ENCODE results near the gene GCG.

GRCh38 chr2:162149940-162150339 lies 2.1 kb downstream of the GCG start:
- TF ChIP-seq, protein P1, sequence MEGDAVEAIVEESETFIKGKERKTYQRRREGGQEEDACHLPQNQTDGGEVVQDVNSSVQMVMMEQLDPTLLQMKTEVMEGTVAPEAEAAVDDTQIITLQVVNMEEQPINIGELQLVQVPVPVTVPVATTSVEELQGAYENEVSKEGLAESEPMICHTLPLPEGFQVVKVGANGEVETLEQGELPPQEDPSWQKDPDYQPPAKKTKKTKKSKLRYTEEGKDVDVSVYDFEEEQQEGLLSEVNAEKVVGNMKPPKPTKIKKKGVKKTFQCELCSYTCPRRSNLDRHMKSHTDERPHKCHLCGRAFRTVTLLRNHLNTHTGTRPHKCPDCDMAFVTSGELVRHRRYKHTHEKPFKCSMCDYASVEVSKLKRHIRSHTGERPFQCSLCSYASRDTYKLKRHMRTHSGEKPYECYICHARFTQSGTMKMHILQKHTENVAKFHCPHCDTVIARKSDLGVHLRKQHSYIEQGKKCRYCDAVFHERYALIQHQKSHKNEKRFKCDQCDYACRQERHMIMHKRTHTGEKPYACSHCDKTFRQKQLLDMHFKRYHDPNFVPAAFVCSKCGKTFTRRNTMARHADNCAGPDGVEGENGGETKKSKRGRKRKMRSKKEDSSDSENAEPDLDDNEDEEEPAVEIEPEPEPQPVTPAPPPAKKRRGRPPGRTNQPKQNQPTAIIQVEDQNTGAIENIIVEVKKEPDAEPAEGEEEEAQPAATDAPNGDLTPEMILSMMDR (IDR thresholded peaks at IDR 0.05; ENCODE audit: poor library complexity, severe bottlenecking): no peak
- TF ChIP-seq POLR2AphosphoS5 (IDR thresholded peaks at IDR 0.05) (no peak), SMC3 (conservative IDR thresholded peaks at IDR 0.05; ENCODE audit: poor library complexity) (no peak), EP300 (conservative IDR thresholded peaks at IDR 0.05; ENCODE audit: poor library complexity, severe bottlenecking) (no peak)

All from neural cell (in vitro differentiated cells).